Omental fat pad (tissue), 4 donors: ENCODE results near the gene ARHGAP1. TPM values are rescaled to one million over a fixed set of nuclear protein-coding genes. Genes with fewer than 3 reads are reported as not detected.
A peak's percentile ranks its signal among the peaks of the same experiment; 100 is the strongest.

Experiments used
- ATAC-seq: fragments of 150-250 bp; one replicate; pipeline ENCODE4 v1.9.1; 2016; ENCODE audit warnings: mild to moderate bottlenecking, moderate library complexity; ENCODE audit not compliant: low FRiP score
- DNase-seq: peaks from one replicate; pipeline ENCODE4 v3.0.0-alpha.2; 2019; ENCODE audit warnings: low spot score
- CTCF ChIP-seq, 3 donors: fragments of 450-650 bp; IDR thresholded peaks; one replicate each; pipeline ENCODE4 v1.5.1; 2016 to 2017; ENCODE audit warnings: antibody characterized with exemption in 3 of 3, mild to moderate bottlenecking in 3 of 3, moderate library complexity in 2 of 3
- total RNA-seq, 4 donors: library from RNA; depleted of rRNA; stranded (reverse); fragments of >200 nt; gene quantifications; one replicate each; pipeline ENCODE4 v1.1.0, GENCODE V29; 2016

The ARHGAP1 gene
- total RNA-seq, 4 donors from 2014 or later, result 34.6 to 69.2 (median 42.6) TPM

GRCh38 chr11:46677169-46677568, 23.2 kb downstream of the ARHGAP1 start:
- DNase-seq (no peak), ATAC-seq (no peak)
- no peak for TF ChIP-seq CTCF (IDR thresholded peaks at IDR 0.05)

- no peak for DNase-seq
- TF ChIP-seq CTCF (IDR thresholded peaks at IDR 0.05), result no peak
- no peak for ATAC-seq
Measured at GRCh38 chr11:46676436-46677158, 23.8 kb downstream of the ARHGAP1 start.

- no peak for DNase-seq
- no peak for TF ChIP-seq CTCF (IDR thresholded peaks at IDR 0.05)
- ATAC-seq, result no peak
Measured at GRCh38 chr11:46675949-46676348, 24.5 kb downstream of the ARHGAP1 start.

GRCh38 chr11:46675288-46675851, 25.0 kb downstream of the ARHGAP1 start:
- TF ChIP-seq CTCF (IDR thresholded peaks at IDR 0.05), result no peak
- peak; percentile 47 for DNase-seq
- ATAC-seq, result no peak

GRCh38 chr11:46674463-46675287, 25.7 kb downstream of the ARHGAP1 start:
- no peak for ATAC-seq
- DNase-seq, result no peak
- TF ChIP-seq CTCF (IDR thresholded peaks at IDR 0.05), result no peak

GRCh38 chr11:46673713-46674462, 26.5 kb downstream of the ARHGAP1 start:
- no peak for DNase-seq
- TF ChIP-seq CTCF (IDR thresholded peaks at IDR 0.05), result no peak
- no peak for ATAC-seq
